Liver (tissue), 9 donors: ENCODE data around the gene MRPS9. TPM values are rescaled to one million over a fixed set of nuclear protein-coding genes. Genes with fewer than 3 reads are reported as not detected.

Source experiments
- DNase-seq: peaks from one replicate; pipeline ENCODE4 v3.0.0-alpha.2; 2017; ENCODE audit warnings: low spot score
- H3K27ac ChIP-seq, 2 donors: one replicate each; pipeline ENCODE4 v1.7.0; 2013; ENCODE audit warnings: inconsistent platforms in 2 of 2, low read length in 2 of 2, control low read depth in 1 of 2, low read depth in 1 of 2, mild to moderate bottlenecking in 1 of 2
- H3K27me3 ChIP-seq, 4 donors: one replicate each; pipeline versions ENCODE4 v1.6.1 to v1.7.0; 2013; ENCODE audit warnings: low read length in 3 of 4, inconsistent platforms in 1 of 4, mild to moderate bottlenecking in 1 of 4, moderate library complexity in 1 of 4; ENCODE audit not compliant: control insufficient read depth in 4 of 4, insufficient read depth in 4 of 4
- H3K36me3 ChIP-seq, 4 donors: one replicate each; pipeline versions ENCODE4 v1.6.1 to v1.7.0; 2013; ENCODE audit warnings: low read length in 3 of 4, mild to moderate bottlenecking in 3 of 4, low read depth in 1 of 4, moderate library complexity in 1 of 4; ENCODE audit not compliant: control insufficient read depth in 4 of 4, insufficient read depth in 3 of 4
- H3K4me1 ChIP-seq, 4 donors: one replicate each; pipeline versions ENCODE4 v1.6.1 to v1.7.0; 2013; ENCODE audit warnings: low read length in 3 of 4, mild to moderate bottlenecking in 3 of 4, moderate library complexity in 1 of 4; ENCODE audit not compliant: control insufficient read depth in 4 of 4, insufficient read depth in 4 of 4
- H3K4me3 ChIP-seq, 3 donors: one replicate each; pipeline versions ENCODE4 v1.6.1 to v1.7.0; 2013; ENCODE audit warnings: low read length in 3 of 3, control low read depth in 1 of 3, low read depth in 1 of 3, mild to moderate bottlenecking in 1 of 3
- H3K9ac ChIP-seq, 2 donors: one replicate each; pipeline ENCODE4 v1.7.0; 2013; ENCODE audit warnings: low read length in 2 of 2, mild to moderate bottlenecking in 2 of 2, moderate library complexity in 2 of 2, control low read depth in 1 of 2, low read depth in 1 of 2
- H3K9me3 ChIP-seq, 4 donors: one replicate each; pipeline versions ENCODE4 v1.6.1 to v1.7.0; 2013; ENCODE audit warnings: low read length in 3 of 4; ENCODE audit not compliant: control insufficient read depth in 4 of 4
- ATF3 ChIP-seq: IDR thresholded peaks from 2 replicates; pipeline ENCODE4 v1.6.1; 2016; ENCODE audit warnings: antibody characterized with exemption
- EGR1 ChIP-seq, 2 donors: IDR thresholded peaks; 2 replicates each; pipeline ENCODE4 v1.6.1; 2016 to 2018; ENCODE audit warnings: antibody characterized with exemption in 2 of 2, low read depth in 2 of 2
- FOXA1 ChIP-seq: IDR thresholded peaks from 2 replicates; pipeline ENCODE4 v1.6.1; 2016; ENCODE audit warnings: antibody characterized with exemption
- FOXA2 ChIP-seq: IDR thresholded peaks from 2 replicates; pipeline ENCODE4 v1.6.1; 2016; ENCODE audit warnings: antibody characterized with exemption
- GABPA ChIP-seq, 2 donors: IDR thresholded peaks in 1 of 2; conservative IDR thresholded peaks in 1 of 2; 2 replicates each; pipeline ENCODE4 v1.6.1; 2016; ENCODE audit warnings: antibody characterized with exemption in 2 of 2, mild to moderate bottlenecking in 1 of 2, moderate library complexity in 1 of 2
- HNF4A ChIP-seq, 2 donors: conservative IDR thresholded peaks; 2 replicates each; pipeline ENCODE4 v1.6.1; 2016; ENCODE audit warnings: antibody characterized with exemption in 2 of 2, mild to moderate bottlenecking in 2 of 2
- HNF4G ChIP-seq: IDR thresholded peaks from 2 replicates; pipeline ENCODE4 v1.6.1; 2016; ENCODE audit warnings: antibody characterized with exemption
- JUND ChIP-seq, 2 donors: IDR thresholded peaks; 2 replicates each; pipeline ENCODE4 v1.6.1; 2016; ENCODE audit warnings: antibody characterized with exemption in 2 of 2
- MAX ChIP-seq: IDR thresholded peaks from 2 replicates; pipeline ENCODE4 v1.6.1; 2016; ENCODE audit warnings: antibody characterized with exemption
- NR2F2 ChIP-seq: IDR thresholded peaks from 2 replicates; pipeline ENCODE4 v1.6.1; 2016; ENCODE audit warnings: antibody characterized with exemption
- RXRA ChIP-seq, 2 donors: IDR thresholded peaks; 2 replicates each; pipeline ENCODE4 v1.6.1; 2017 to 2018; ENCODE audit warnings: antibody characterized with exemption in 2 of 2, mild to moderate bottlenecking in 1 of 2
- SP1 ChIP-seq: IDR thresholded peaks from 2 replicates; pipeline ENCODE4 v1.6.1; 2018; ENCODE audit warnings: antibody characterized with exemption, mild to moderate bottlenecking
- TAF1 ChIP-seq: conservative IDR thresholded peaks from 2 replicates; pipeline ENCODE4 v1.6.1; 2016; ENCODE audit warnings: antibody characterized with exemption, mild to moderate bottlenecking
- WGBS: extraction: QIAGEN DNeasy Blood & Tissue Kit; methylation state at CpG from one replicate; pipeline ENCODE4 v1.1.7; 2013; 5-methylcytosine and 5-hydroxymethylcytosine counted together
- polyA plus RNA-seq, 2 donors: library from polyadenylated mRNA; stranded (reverse) in 1 of 2; unstranded in 1 of 2; fragments of 200-250 nt in 1 of 2; fragments of >200 nt in 1 of 2; fragmentation: Nextera tagmentation in 1 of 2; extraction: Ambion mirVana in 1 of 2; gene quantifications; one replicate each; pipeline versions ENCODE4 v1.2.1 to v1.2.3, GENCODE V29; 2013 to 2015
- total RNA-seq, 2 donors: library from RNA; depleted of rRNA; stranded (reverse); fragments of >200 nt; gene quantifications; one replicate each; pipeline ENCODE4 v1.2.3, GENCODE V29; 2014
- TF ChIP-seq, protein P1 (sequence below): IDR thresholded peaks from 2 replicates; pipeline ENCODE4 v1.6.1; 2016; ENCODE audit warnings: antibody characterized with exemption, mild to moderate bottlenecking
- TF ChIP-seq, protein P2 (sequence below): IDR thresholded peaks from 2 replicates; pipeline ENCODE4 v1.6.1; 2016; ENCODE audit warnings: antibody characterized with exemption
- donor health status: healthy.
- donor health status: healthy.
- donor health status: healthy.
- donor health status: healthy.
- donor health status: healthy.

Gene MRPS9
- total and polyA plus RNA-seq, 4 donors: 11.5 to 27.7 (median 17.9) TPM

GRCh38 chr2:105087273-105087672 lies 49.4 kb downstream of the MRPS9 start:
- H3K36me3 ChIP-seq: peaks cover 0 to 2% (median 0%) of the 10 kb centered on the region in 4 donors
- H3K4me1 ChIP-seq: no peaks in the 10 kb centered on the region
- H3K27ac ChIP-seq: no peak overlapping the region
- H3K4me3 ChIP-seq: no peak overlapping the region
- 89% methylated on average over 1 of the region's 1 CpG for WGBS
- no peaks in the 10 kb centered on the region for H3K27me3 ChIP-seq
- DNase-seq: no peak
- no peak overlapping the region for H3K9ac ChIP-seq
- H3K9me3 ChIP-seq: no peaks in the 10 kb centered on the region
- no peak for TF ChIP-seq HNF4G
- TF ChIP-seq FOXA2: no peak
- no peak for TF ChIP-seq JUND (IDR thresholded peaks at IDR 0.05)
- no peak for TF ChIP-seq HNF4A (conservative IDR thresholded peaks at IDR 0.05)
- TF ChIP-seq NR2F2: no peak
- no peak for TF ChIP-seq RXRA (IDR thresholded peaks at IDR 0.05)
- TF ChIP-seq EGR1 (IDR thresholded peaks at IDR 0.05; ENCODE audit: low read depth in 2 of 2): no peak

DNA sequence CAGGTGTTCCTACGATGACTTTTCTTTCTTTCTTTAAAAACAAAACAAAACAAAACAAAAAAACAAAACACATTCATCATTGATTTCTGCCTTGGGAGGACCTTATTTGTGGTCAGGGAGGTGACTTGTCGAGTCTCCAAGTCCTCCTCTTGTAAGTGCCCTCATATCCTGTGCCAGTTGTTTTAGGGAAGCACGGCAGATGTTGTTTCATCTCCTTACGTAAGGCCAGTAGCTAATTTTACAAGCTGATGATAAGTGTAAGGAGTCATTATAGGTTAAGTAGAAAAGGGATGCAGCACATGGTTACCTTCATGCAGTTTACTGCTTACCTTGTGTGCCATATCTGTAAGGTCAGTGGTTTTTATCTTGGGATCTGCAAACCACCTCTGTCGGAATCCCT lies 52.2 kb downstream of the MRPS9 start:
- Histone ChIP-seq H3K27ac (no peak overlapping the region), H3K9ac (no peak overlapping the region), H3K9me3 (no peaks in the 10 kb centered on the region), H3K36me3 (peaks cover 0 to 10% (median 4%) of the 10 kb centered on the region in 4 donors), H3K4me1 (no peaks in the 10 kb centered on the region), H3K27me3 (no peaks in the 10 kb centered on the region), H3K4me3 (no peak overlapping the region)
- DNase-seq: no peak
- TF ChIP-seq GABPA (IDR thresholded peaks at IDR 0.05 in 1 of 2, conservative IDR thresholded peaks at IDR 0.05 in 1 of 2): no peak
- no peak for TF ChIP-seq ATF3
- no peak for TF ChIP-seq FOXA2
- TF ChIP-seq RXRA (IDR thresholded peaks at IDR 0.05): no peak
- no peak for TF ChIP-seq FOXA1
- no peak for TF ChIP-seq NR2F2
- TF ChIP-seq SP1: no peak
- TF ChIP-seq, protein P1, sequence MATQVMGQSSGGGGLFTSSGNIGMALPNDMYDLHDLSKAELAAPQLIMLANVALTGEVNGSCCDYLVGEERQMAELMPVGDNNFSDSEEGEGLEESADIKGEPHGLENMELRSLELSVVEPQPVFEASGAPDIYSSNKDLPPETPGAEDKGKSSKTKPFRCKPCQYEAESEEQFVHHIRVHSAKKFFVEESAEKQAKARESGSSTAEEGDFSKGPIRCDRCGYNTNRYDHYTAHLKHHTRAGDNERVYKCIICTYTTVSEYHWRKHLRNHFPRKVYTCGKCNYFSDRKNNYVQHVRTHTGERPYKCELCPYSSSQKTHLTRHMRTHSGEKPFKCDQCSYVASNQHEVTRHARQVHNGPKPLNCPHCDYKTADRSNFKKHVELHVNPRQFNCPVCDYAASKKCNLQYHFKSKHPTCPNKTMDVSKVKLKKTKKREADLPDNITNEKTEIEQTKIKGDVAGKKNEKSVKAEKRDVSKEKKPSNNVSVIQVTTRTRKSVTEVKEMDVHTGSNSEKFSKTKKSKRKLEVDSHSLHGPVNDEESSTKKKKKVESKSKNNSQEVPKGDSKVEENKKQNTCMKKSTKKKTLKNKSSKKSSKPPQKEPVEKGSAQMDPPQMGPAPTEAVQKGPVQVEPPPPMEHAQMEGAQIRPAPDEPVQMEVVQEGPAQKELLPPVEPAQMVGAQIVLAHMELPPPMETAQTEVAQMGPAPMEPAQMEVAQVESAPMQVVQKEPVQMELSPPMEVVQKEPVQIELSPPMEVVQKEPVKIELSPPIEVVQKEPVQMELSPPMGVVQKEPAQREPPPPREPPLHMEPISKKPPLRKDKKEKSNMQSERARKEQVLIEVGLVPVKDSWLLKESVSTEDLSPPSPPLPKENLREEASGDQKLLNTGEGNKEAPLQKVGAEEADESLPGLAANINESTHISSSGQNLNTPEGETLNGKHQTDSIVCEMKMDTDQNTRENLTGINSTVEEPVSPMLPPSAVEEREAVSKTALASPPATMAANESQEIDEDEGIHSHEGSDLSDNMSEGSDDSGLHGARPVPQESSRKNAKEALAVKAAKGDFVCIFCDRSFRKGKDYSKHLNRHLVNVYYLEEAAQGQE: no peak
- no peak for TF ChIP-seq TAF1
- TF ChIP-seq, protein P2, sequence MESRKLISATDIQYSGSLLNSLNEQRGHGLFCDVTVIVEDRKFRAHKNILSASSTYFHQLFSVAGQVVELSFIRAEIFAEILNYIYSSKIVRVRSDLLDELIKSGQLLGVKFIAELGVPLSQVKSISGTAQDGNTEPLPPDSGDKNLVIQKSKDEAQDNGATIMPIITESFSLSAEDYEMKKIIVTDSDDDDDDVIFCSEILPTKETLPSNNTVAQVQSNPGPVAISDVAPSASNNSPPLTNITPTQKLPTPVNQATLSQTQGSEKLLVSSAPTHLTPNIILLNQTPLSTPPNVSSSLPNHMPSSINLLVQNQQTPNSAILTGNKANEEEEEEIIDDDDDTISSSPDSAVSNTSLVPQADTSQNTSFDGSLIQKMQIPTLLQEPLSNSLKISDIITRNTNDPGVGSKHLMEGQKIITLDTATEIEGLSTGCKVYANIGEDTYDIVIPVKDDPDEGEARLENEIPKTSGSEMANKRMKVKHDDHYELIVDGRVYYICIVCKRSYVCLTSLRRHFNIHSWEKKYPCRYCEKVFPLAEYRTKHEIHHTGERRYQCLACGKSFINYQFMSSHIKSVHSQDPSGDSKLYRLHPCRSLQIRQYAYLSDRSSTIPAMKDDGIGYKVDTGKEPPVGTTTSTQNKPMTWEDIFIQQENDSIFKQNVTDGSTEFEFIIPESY: no peak
- TF ChIP-seq MAX: no peak
- no peak for TF ChIP-seq HNF4A (conservative IDR thresholded peaks at IDR 0.05)
- WGBS: 94% methylated on average over 5 of the region's 5 CpGs
